ENCODE measurements around the gene FAU. TPM values are rescaled to one million over a fixed set of nuclear protein-coding genes. Genes with fewer than 3 reads are reported as not detected.

The FAU gene
- total RNA-seq, 4 donors from 2014 or later: 793 to 1,064 (median 875) TPM

- TF ChIP-seq, protein P1, sequence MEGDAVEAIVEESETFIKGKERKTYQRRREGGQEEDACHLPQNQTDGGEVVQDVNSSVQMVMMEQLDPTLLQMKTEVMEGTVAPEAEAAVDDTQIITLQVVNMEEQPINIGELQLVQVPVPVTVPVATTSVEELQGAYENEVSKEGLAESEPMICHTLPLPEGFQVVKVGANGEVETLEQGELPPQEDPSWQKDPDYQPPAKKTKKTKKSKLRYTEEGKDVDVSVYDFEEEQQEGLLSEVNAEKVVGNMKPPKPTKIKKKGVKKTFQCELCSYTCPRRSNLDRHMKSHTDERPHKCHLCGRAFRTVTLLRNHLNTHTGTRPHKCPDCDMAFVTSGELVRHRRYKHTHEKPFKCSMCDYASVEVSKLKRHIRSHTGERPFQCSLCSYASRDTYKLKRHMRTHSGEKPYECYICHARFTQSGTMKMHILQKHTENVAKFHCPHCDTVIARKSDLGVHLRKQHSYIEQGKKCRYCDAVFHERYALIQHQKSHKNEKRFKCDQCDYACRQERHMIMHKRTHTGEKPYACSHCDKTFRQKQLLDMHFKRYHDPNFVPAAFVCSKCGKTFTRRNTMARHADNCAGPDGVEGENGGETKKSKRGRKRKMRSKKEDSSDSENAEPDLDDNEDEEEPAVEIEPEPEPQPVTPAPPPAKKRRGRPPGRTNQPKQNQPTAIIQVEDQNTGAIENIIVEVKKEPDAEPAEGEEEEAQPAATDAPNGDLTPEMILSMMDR (IDR thresholded peaks at IDR 0.05; ENCODE audit: low read depth): no peak
These were observed 34.7 kb downstream of the FAU start for GRCh38 chr11:65087216-65087615.

DNA sequence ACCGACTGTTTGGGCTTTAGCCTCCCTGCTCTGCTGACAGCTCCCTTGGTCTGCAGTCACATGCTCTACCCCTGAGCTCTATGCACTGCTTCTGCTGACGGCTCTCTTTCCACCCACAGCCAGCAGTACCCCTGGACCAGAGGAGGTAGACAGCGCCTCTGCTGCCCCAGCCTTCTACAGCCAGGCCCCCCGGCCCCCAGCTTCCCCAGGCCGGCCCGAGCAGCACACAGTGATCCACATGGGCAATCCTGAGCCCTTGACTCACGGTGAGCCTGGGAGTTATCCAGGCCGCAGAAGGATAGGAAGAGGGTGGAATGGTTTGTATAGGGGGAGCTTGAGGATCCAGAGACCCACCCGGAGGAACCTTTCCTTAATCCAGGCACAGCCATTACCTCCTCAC is 35.1 kb downstream of the FAU start:
- TF ChIP-seq, protein P1 (IDR thresholded peaks at IDR 0.05; ENCODE audit: low read depth): no peak

GRCh38 chr11:65085446-65085845 is 36.5 kb downstream of the FAU start:
- TF ChIP-seq, protein P1 (IDR thresholded peaks at IDR 0.05; ENCODE audit: low read depth): no peak

GRCh38 chr11:65084598-65085375 is 37.1 kb downstream of the FAU start:
- TF ChIP-seq, protein P1 (IDR thresholded peaks at IDR 0.05; ENCODE audit: low read depth): no peak

DNA sequence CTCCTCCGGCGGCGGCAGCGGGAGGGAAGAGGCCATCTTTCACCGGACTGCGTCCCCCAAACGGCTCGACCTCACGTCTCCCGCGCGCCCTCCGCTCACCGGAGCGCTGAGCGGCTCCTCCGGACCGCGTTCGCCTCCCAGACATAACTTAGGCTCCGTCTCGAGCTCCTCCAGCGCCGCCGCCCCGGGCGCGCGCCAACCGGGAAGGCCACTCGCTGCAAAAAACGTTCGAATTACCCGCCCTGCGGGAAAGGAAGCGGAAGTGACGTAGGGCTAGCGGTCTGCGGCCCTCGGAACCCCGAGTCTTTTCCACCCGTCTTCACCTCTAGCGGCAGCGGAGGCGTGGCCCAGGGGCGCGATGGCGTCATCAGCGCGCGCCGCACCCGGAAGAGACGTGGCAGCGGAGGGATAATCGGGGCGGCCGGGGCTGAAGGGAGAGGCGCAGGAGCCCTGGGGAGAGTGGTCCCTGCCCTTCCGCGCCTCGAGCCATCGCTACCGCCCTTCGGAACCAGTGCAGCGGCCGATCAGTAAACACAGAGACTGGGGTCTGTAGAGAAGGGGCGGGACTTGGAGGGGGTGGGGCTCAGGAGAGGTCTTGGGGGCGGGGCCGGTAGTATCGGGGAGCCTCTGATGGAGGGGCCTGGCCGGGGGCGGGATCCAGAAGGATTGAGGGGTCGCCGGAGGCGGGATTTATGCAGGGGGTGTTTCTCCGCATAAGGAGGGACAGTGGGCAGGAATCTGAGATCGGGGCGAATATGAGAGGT is 37.9 kb downstream of the FAU start, which contains the start of the genes CDCA5 and ZFPL1:
CDCA5 (minus strand) TSS at position 207 of the 764 bp plus-strand sequence; CDS start at position 145, 62 bp downstream.
ZFPL1 (plus strand) TSS at position 389 of the 764 bp plus-strand sequence. CDS start 477 bp downstream, outside the sequence.
- TF ChIP-seq, protein P1 (IDR thresholded peaks at IDR 0.05; ENCODE audit: low read depth): no peak

DNA sequence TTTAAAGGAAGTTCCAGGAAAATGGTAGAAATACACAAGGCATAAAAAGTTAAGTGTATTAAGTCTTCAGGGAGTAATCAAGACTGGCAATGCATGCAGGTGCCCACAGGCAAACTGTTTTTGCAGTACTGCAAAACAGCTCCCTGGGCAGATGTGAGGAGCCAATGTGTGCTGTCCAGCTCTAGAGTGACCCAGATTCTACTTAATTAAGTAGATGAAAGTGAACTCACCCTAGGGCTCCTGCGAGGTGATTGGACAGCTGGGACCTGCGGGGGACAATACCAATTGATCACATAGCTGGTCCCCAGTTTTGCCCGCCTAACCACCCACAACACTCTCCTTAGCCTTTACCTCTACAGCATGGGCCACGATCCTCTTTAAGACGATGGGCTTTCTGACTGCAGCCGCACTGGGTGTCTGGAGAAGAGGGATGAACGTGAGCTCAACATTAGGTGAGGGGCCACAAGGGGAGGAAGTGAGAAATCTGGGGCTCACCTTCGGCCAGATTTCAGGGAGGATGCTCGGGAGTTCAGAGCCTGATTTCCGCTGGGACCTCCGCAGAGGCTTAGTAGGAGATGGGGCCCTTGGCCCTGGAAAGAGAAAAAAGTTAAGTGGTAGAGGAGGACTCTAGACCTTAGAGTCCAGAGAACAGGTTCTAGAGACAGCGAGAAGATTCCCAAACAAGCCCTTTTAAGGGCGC is 38.6 kb downstream of the FAU start:
- TF ChIP-seq, protein P1 (IDR thresholded peaks at IDR 0.05; ENCODE audit: low read depth): no peak

Measured in subcutaneous adipose tissue (tissue), 4 donors.